Gastrocnemius medialis (tissue), 4 donors: Measurements from ENCODE around the gene PRODH.
"Not testable (repeated sequence)": the region's sequence is repeated elsewhere in the genome, so short reads cannot be mapped to it uniquely, and the experiment has no call there.

ENCODE experiments used
- POLR2A ChIP-seq, 2 donors: fragments of 450-650 bp; IDR thresholded peaks; one replicate each; pipeline ENCODE4 v1.6.1; 2017; ENCODE audit warnings: antibody characterized with exemption in 2 of 2, mild to moderate bottlenecking in 2 of 2, moderate library complexity in 2 of 2
- TF ChIP-seq, protein P1 (sequence below), 5 experiments: fragments of 450-650 bp in 3 of 5; fragments of 200-600 bp in 2 of 5; sonication (generic) in 2 of 5; IDR thresholded peaks in 4 of 5; conservative IDR thresholded peaks in 1 of 5; 1 replicate in 4 of 5; 2 replicates in 1 of 5; pipeline ENCODE4 v1.5.1; 2016 to 2019; ENCODE audit warnings: antibody characterized with exemption in 5 of 5, mild to moderate bottlenecking in 3 of 5, moderate library complexity in 3 of 5

- TF ChIP-seq, protein P1, sequence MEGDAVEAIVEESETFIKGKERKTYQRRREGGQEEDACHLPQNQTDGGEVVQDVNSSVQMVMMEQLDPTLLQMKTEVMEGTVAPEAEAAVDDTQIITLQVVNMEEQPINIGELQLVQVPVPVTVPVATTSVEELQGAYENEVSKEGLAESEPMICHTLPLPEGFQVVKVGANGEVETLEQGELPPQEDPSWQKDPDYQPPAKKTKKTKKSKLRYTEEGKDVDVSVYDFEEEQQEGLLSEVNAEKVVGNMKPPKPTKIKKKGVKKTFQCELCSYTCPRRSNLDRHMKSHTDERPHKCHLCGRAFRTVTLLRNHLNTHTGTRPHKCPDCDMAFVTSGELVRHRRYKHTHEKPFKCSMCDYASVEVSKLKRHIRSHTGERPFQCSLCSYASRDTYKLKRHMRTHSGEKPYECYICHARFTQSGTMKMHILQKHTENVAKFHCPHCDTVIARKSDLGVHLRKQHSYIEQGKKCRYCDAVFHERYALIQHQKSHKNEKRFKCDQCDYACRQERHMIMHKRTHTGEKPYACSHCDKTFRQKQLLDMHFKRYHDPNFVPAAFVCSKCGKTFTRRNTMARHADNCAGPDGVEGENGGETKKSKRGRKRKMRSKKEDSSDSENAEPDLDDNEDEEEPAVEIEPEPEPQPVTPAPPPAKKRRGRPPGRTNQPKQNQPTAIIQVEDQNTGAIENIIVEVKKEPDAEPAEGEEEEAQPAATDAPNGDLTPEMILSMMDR (IDR thresholded peaks at IDR 0.05 in 4 of 5, conservative IDR thresholded peaks at IDR 0.05 in 1 of 5): not testable (repeated sequence)
- not testable (repeated sequence) for TF ChIP-seq POLR2A (IDR thresholded peaks at IDR 0.05)
These were observed 24.2 kb upstream of the PRODH start for GRCh38 chr22:18960166-18960820.
